ENCODE results near the gene RAB7B. TPM values are rescaled to one million over a fixed set of nuclear protein-coding genes. Genes with fewer than 3 reads are reported as not detected.

The RAB7B gene
- total RNA-seq, 2 donors from 2014 or later: 16.1 to 17.5 TPM

GRCh38 chr1:206004826-206005225 is 1.6 kb upstream of the RAB7B start:
- H3K9me3 ChIP-seq: no peaks in the 10 kb centered on the region
- TF ChIP-seq POLR2A (IDR thresholded peaks at IDR 0.05): no peak
- peak; percentile 4 for TF ChIP-seq POLR2AphosphoS5 (IDR thresholded peaks at IDR 0.05)
- TF ChIP-seq CTCF (IDR thresholded peaks at IDR 0.05): no peak
- H3K27me3 ChIP-seq (replicated peaks; ENCODE audit: insufficient read depth): no peaks in the 10 kb centered on the region
- no peaks in the 10 kb centered on the region for H3K36me3 ChIP-seq
- intact Hi-C loops (cut with DNase I): no loop called here
- 35% methylated on average over 12 of the region's 12 CpGs for WGBS
- peak overlapping the region in 1 of 2 donors; percentile 52 for H3K27ac ChIP-seq
- no peak overlapping the region for H3K4me3 ChIP-seq
- peak; percentile 63 for DNase-seq (ENCODE audit: low spot score)
- no peaks in the 10 kb centered on the region for H3K4me1 ChIP-seq (replicated peaks)

DNA sequence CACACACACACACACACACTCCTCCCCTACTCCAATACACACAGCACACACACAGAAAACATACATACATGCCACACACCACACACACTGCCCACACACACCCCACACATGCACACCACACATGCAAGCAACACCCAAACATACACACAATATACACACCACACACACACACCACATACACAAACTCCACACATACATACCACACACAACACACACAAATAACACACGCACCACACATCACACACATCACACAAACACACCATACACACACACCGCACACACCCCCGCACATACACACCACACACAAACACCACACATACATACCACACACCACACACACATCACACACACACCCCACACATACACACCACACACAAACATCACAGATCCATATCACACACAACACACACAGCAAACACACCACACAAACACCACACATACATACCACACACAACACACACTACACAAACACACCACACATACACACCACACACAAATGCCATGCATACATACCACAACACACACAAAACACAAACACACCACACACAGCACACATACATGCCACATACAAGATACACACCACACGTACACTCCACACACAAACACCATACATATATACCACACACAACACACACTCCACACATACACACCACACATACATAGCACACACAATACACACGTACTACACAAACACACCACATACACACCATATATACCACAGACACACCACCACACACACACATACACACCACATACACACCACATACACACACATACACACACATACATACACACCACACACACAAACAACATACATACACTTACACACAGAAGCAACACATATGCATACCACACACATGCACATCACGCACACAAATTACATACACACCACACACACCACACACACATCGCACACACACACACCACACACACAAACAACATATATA is 932 bp upstream of the RAB7B start:
- no peaks in the 10 kb centered on the region for H3K27me3 ChIP-seq (replicated peaks; ENCODE audit: insufficient read depth)
- no peak overlapping the region for H3K4me3 ChIP-seq
- DNase-seq (ENCODE audit: low spot score): no peak
- TF ChIP-seq CTCF (IDR thresholded peaks at IDR 0.05): no peak
- TF ChIP-seq POLR2AphosphoS5 (IDR thresholded peaks at IDR 0.05): no peak
- TF ChIP-seq POLR2A (IDR thresholded peaks at IDR 0.05): no peak
- H3K4me1 ChIP-seq (replicated peaks): no peaks in the 10 kb centered on the region
- H3K27ac ChIP-seq: peak overlapping the region in 1 of 2 donors; percentile 61
- intact Hi-C loops (cut with DNase I): no loop called here
- H3K36me3 ChIP-seq: no peaks in the 10 kb centered on the region
- no peaks in the 10 kb centered on the region for H3K9me3 ChIP-seq
- WGBS: 88% methylated on average over 7 of the region's 7 CpGs

DNA sequence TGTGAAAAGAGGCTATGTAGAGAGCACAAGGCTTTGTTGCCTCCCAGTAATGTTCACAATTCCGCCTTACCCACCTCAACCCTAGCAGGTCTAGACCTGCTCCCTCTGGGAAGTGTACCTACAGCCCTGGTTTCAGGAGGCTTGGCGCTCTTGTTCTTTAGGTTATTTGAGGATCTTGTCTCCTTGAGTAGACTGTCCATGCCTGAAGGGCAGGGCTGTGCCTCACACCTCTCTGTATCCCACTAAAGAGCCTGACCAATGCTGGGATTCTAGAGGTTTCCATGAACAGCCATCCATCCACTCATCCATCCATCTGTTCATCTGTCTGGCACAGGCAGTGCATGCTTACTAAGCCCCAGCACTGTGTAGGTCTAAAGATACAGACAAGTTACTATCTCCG is 1.0 kb downstream of the RAB7B start:
- no peaks in the 10 kb centered on the region for H3K27me3 ChIP-seq (replicated peaks; ENCODE audit: insufficient read depth)
- DNase-seq (ENCODE audit: low spot score): peak; percentile 46
- H3K9me3 ChIP-seq: no peaks in the 10 kb centered on the region
- TF ChIP-seq CTCF (IDR thresholded peaks at IDR 0.05): no peak
- peak; percentile 32 for TF ChIP-seq POLR2AphosphoS5 (IDR thresholded peaks at IDR 0.05)
- no peak for TF ChIP-seq POLR2A (IDR thresholded peaks at IDR 0.05)
- H3K36me3 ChIP-seq: no peaks in the 10 kb centered on the region
- peak overlapping the region; percentile 41 to 69 for H3K27ac ChIP-seq
- no peak overlapping the region for H3K4me3 ChIP-seq
- H3K4me1 ChIP-seq (replicated peaks): no peaks in the 10 kb centered on the region
- 66% methylated on average over 3 of the region's 3 CpGs for WGBS
- intact Hi-C loops (cut with DNase I): no loop called here

DNA sequence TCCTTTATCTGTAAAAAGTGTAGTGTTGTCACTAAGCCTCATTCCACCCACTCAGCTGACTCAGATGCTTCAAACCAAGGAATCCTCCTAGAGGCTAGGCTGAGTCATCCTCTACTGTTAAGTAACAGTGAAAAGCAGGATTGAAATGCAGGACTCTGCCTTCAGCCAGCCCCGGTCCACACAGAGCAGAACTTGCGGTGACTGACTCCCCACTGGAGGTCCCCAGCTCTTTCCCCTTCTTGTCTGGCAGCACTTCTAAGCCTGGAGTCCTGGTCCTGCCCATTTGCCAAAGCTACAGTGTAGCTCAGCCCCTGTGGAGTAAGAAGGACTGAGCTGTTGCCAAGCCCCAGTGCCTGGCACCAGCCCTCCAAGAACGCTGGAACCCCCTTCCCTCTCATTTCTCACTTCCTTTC is 1.7 kb downstream of the RAB7B start:
- peak; percentile 50 for TF ChIP-seq POLR2AphosphoS5 (IDR thresholded peaks at IDR 0.05)
- TF ChIP-seq CTCF (IDR thresholded peaks at IDR 0.05): no peak
- TF ChIP-seq POLR2A (IDR thresholded peaks at IDR 0.05): no peak
- 12% methylated on average over 3 of the region's 3 CpGs for WGBS
- Histone ChIP-seq H3K9me3 (no peaks in the 10 kb centered on the region), H3K36me3 (no peaks in the 10 kb centered on the region), H3K4me1 (replicated peaks) (no peaks in the 10 kb centered on the region), H3K4me3 (no peak overlapping the region), H3K27ac (peak overlapping the region; percentile 41 to 69), H3K27me3 (replicated peaks; ENCODE audit: insufficient read depth) (no peaks in the 10 kb centered on the region)
- no peak for DNase-seq (ENCODE audit: low spot score)
- intact Hi-C loops (cut with DNase I): no loop called here
